Karpas-422 (cell line): ENCODE results near the gene REM2. TPM values are rescaled to one million over a fixed set of nuclear protein-coding genes. Genes with fewer than 3 reads are reported as not detected.
"Not testable (repeated sequence)": the region's sequence is repeated elsewhere in the genome, so short reads cannot be mapped to it uniquely, and the experiment has no call there.

Experiments
- DNase-seq: peaks from one replicate; pipeline ENCODE4 v3.0.0-alpha.2; 2015
- H2AFZ ChIP-seq: fragments of 200-600 bp; sonication (generic); 2 replicates; pipeline ENCODE4 v1.6.1; 2014; ENCODE audit warnings: antibody characterized with exemption, low read length, mixed read lengths
- H3K27ac ChIP-seq: fragments of 200-600 bp; sonication (generic); 2 replicates; pipeline ENCODE4 v1.5.1; 2014; ENCODE audit warnings: mild to moderate bottlenecking, low read length, moderate library complexity
- H3K27me3 ChIP-seq: fragments of 200-600 bp; sonication (generic); 2 replicates; pipeline ENCODE4 v1.6.1; 2014; ENCODE audit warnings: low read length, mixed read lengths
- H3K36me3 ChIP-seq: fragments of 200-600 bp; sonication (generic); 2 replicates; pipeline ENCODE4 v1.6.1; 2014; ENCODE audit warnings: low read length, mixed read lengths; ENCODE audit not compliant: insufficient read depth
- H3K4me1 ChIP-seq: fragments of 200-600 bp; sonication (generic); 2 replicates; pipeline ENCODE4 v1.6.1; 2014; ENCODE audit warnings: mild to moderate bottlenecking, low read length, mixed read lengths
- H3K4me2 ChIP-seq: fragments of 200-600 bp; sonication (generic); 2 replicates; pipeline ENCODE4 v1.6.1; 2014; ENCODE audit warnings: low read length, low read depth, mild to moderate bottlenecking; ENCODE audit not compliant: poor library complexity, severe bottlenecking
- H3K4me3 ChIP-seq: fragments of 200-600 bp; sonication (generic); 2 replicates; pipeline ENCODE4 v1.5.1; 2014; ENCODE audit warnings: mild to moderate bottlenecking, antibody characterized with exemption, low read length, mixed read lengths
- H3K79me2 ChIP-seq: fragments of 200-600 bp; sonication (generic); 2 replicates; pipeline ENCODE4 v1.6.1; 2014; ENCODE audit warnings: mild to moderate bottlenecking, low read length, mixed read lengths
- H3K9ac ChIP-seq: fragments of 200-600 bp; sonication (generic); 2 replicates; pipeline ENCODE4 v1.6.0; 2014; ENCODE audit warnings: low read length
- H3K9me2 ChIP-seq: fragments of 200-600 bp; sonication (generic), shearing (Covaris generic); replicated peaks from 2 replicates; pipeline ENCODE4 v1.6.0; 2014; ENCODE audit warnings: mild to moderate bottlenecking, low read length, moderate library complexity; ENCODE audit not compliant: insufficient read depth
- H3K9me3 ChIP-seq: fragments of 300-700, 200-600 bp; sonication (generic); 2 replicates; pipeline ENCODE4 v1.6.1; 2014; ENCODE audit warnings: low read length, mixed read lengths
- H4K20me1 ChIP-seq: fragments of 200-600 bp; sonication (generic); 2 replicates; pipeline ENCODE4 v1.6.1; 2014; ENCODE audit warnings: mild to moderate bottlenecking, antibody characterized with exemption, low read length, low read depth; ENCODE audit not compliant: insufficient read depth
- total RNA-seq: library from RNA; depleted of rRNA; stranded (reverse); fragments of >200 nt; shearing (Covaris generic); gene quantifications from 2 replicates; pipeline ENCODE4 v1.2.3, GENCODE V29; 2014; ENCODE audit warnings: low replicate concordance

The REM2 gene
- total RNA-seq, 1 experiment from 2014 or later = not detected

GRCh38 chr14:22846811-22847307, 36.2 kb upstream of the REM2 start:
- H3K4me2 ChIP-seq = no peak overlapping the region
- H4K20me1 ChIP-seq = no peaks in the 10 kb centered on the region
- no peak for DNase-seq
- no peaks in the 10 kb centered on the region for H3K79me2 ChIP-seq
- no peak overlapping the region for H3K4me3 ChIP-seq
- no peaks in the 10 kb centered on the region for H3K27me3 ChIP-seq
- no peaks in the 10 kb centered on the region for H3K9me2 ChIP-seq
- H3K27ac ChIP-seq = no peak overlapping the region
- H3K4me1 ChIP-seq = no peaks in the 10 kb centered on the region
- H2AFZ ChIP-seq = no peak overlapping the region
- no peaks in the 10 kb centered on the region for H3K9me3 ChIP-seq
- H3K36me3 ChIP-seq = no peaks in the 10 kb centered on the region
- H3K9ac ChIP-seq = no peak overlapping the region

DNA sequence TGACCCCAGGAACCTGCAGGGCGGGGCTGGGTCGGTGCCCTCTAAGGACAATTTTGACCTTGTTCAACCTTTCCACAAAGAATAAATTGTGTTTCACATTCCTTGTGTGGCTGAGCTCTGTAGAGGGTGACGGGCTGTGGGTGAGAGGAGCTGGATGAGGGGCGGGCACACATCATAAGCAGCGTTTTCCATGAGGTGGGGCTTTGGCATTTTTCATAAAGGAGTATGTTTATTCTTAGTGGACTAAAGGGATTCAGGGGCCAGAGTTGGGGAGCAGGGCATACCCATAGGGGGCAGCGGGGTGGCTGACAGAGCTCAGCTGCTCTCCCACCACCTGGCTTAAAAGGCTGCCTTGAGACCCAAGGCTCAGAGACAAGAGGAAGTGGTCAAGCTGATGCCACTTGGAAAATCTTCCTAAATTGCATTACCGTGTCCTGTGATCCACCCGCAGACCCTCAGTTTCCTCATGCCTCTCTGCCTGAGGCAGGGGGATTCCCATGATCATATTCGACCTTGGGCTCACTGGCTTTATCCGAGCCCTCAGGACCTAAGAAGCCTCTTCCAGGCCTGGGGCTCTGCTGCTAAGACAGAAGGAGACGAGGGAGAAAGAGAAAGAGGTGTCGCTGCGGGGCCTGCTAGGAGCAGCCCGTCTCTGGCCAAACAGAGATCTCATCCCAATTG, 35.2 kb upstream of the REM2 start:
- H3K4me2 ChIP-seq = no peak overlapping the region
- H3K27ac ChIP-seq = no peak overlapping the region
- no peak overlapping the region for H3K4me3 ChIP-seq
- no peaks in the 10 kb centered on the region for H3K79me2 ChIP-seq
- H3K9me3 ChIP-seq = no peaks in the 10 kb centered on the region
- H3K4me1 ChIP-seq = no peaks in the 10 kb centered on the region
- H3K36me3 ChIP-seq = no peaks in the 10 kb centered on the region
- no peaks in the 10 kb centered on the region for H3K9me2 ChIP-seq
- H3K9ac ChIP-seq = no peak overlapping the region
- no peak for DNase-seq
- H3K27me3 ChIP-seq = no peaks in the 10 kb centered on the region
- H2AFZ ChIP-seq = no peak overlapping the region
- no peaks in the 10 kb centered on the region for H4K20me1 ChIP-seq

- Histone ChIP-seq H3K9ac (no peak overlapping the region), H4K20me1 (no peaks in the 10 kb centered on the region), H3K36me3 (no peaks in the 10 kb centered on the region), H3K9me3 (no peaks in the 10 kb centered on the region), H3K4me3 (no peak overlapping the region), H3K27me3 (no peaks in the 10 kb centered on the region), H3K79me2 (no peaks in the 10 kb centered on the region), H3K4me1 (peaks cover 3% of the 10 kb centered on the region), H2AFZ (no peak overlapping the region), H3K27ac (no peak overlapping the region), H3K9me2 (no peaks in the 10 kb centered on the region), H3K4me2 (no peak overlapping the region)
- no peak for DNase-seq
Observed at GRCh38 chr14:22848351-22849164, 34.5 kb upstream of the REM2 start.

GRCh38 chr14:22849212-22849819, 33.7 kb upstream of the REM2 start:
- H3K36me3 ChIP-seq = no peaks in the 10 kb centered on the region
- H3K27ac ChIP-seq = no peak overlapping the region
- no peaks in the 10 kb centered on the region for H4K20me1 ChIP-seq
- no peak for DNase-seq
- no peaks in the 10 kb centered on the region for H3K9me3 ChIP-seq
- no peak overlapping the region for H3K4me2 ChIP-seq
- H3K9ac ChIP-seq = no peak overlapping the region
- no peaks in the 10 kb centered on the region for H3K27me3 ChIP-seq
- H3K4me3 ChIP-seq = no peak overlapping the region
- no peak overlapping the region for H2AFZ ChIP-seq
- H3K4me1 ChIP-seq = peaks cover 3% of the 10 kb centered on the region
- H3K9me2 ChIP-seq = no peaks in the 10 kb centered on the region
- H3K79me2 ChIP-seq = no peaks in the 10 kb centered on the region

DNA sequence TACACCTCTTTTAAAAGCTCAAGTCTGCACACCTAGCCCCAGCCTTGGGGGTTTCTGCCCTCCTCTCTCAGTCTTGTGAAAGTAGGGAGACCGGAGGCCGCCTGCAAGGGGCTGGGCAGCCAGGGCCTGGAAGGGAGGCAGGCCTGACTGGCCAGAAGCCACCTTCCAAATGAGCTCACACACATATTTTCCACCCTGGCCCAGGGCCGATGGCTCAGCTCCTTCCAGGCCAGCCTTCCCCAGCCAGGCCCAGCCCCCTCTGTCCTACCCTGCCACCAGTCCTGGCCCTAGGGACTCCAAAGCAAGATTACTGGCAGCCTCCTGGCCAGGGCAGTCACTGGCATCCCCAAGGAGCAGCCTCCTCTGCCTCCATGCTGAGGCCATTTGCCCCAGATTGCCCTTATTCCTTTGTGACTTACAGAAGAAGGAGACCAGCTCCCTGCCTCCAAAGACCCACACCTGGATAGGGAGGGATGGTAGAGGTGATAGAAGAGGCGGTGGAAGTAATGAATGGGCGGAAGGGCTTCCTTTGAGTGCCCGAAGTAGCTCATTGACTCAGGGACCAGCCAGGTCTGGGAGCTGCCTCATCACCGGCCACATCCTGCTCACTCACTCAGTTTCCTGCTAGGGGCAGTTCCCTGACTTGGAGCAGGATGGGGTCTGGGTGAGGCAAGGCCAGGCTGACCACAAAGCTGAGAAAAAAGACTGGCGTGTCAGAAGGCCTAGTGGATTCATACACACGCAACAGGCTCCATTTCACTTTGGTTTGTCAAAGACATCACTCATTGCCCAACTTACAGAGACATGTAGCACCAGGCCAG, 31.9 kb upstream of the REM2 start:
- Histone ChIP-seq H3K9me3 (no peaks in the 10 kb centered on the region), H2AFZ (no peak overlapping the region), H3K79me2 (no peaks in the 10 kb centered on the region), H4K20me1 (no peaks in the 10 kb centered on the region), H3K9me2 (no peaks in the 10 kb centered on the region), H3K27me3 (no peaks in the 10 kb centered on the region), H3K9ac (no peak overlapping the region), H3K4me2 (no peak overlapping the region), H3K27ac (no peak overlapping the region), H3K4me1 (peaks cover 3% of the 10 kb centered on the region), H3K4me3 (no peak overlapping the region), H3K36me3 (no peaks in the 10 kb centered on the region)
- no peak for DNase-seq

DNA sequence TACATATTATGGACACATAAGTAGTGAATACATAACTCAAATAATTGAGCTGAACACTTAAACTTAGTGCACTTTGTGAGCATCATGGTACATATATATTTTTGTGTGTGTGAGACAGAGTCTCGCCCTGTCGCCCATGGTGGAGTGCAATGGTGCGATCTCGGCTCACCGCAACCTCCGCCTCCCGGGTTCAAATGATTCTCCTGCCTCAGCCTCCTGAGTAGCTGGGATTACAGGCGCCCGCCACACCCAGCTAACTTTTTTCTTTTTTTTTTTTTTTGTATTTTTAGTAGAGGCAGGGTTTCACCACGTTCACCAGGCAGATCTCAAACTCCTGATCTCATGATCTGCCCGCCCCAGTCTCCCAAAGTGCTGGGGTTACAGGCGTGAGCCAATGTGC, 30.8 kb upstream of the REM2 start:
- not testable (repeated sequence) for DNase-seq, H3K9me3 ChIP-seq, H4K20me1 ChIP-seq, H3K36me3 ChIP-seq, H3K4me1 ChIP-seq, H3K9me2 ChIP-seq, H3K79me2 ChIP-seq, H3K27ac ChIP-seq, H2AFZ ChIP-seq, H3K4me2 ChIP-seq, H3K9ac ChIP-seq, H3K27me3 ChIP-seq, H3K4me3 ChIP-seq

DNA sequence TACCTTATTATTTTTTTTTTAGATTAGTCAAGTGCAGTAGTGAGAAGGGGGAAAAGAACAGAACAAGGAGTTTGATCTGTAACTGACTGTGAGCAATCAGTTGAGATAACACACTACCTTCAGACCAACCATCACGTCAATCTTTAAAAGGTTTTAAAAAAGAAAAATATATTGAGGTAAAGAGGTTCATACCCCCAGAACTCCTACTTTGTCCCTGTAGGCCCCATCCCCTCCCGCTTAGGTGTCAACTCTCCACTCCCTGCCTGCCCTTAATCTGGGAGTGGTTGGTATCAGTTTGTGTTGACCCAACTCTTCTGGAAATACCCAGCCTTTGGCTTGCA, 30.5 kb upstream of the REM2 start:
- Histone ChIP-seq H3K4me2 (peak overlapping the region; percentile 81), H3K36me3 (no peaks in the 10 kb centered on the region), H3K4me3 (no peak overlapping the region), H3K27me3 (no peaks in the 10 kb centered on the region), H3K27ac (no peak overlapping the region), H2AFZ (peak overlapping the region; percentile 89), H3K9ac (no peak overlapping the region; the same call in 1 of the 2 replicates), H3K79me2 (no peaks in the 10 kb centered on the region), H3K9me2 (no peaks in the 10 kb centered on the region), H3K4me1 (peaks cover 3% of the 10 kb centered on the region), H4K20me1 (no peaks in the 10 kb centered on the region), H3K9me3 (no peaks in the 10 kb centered on the region)
- DNase-seq = no peak
